ENCODE measurements around the gene MTCH2. TPM values are rescaled to one million over a fixed set of nuclear protein-coding genes. Genes with fewer than 3 reads are reported as not detected.

The MTCH2 gene
- total RNA-seq, 3 donors from 2014 or later: 122 to 147 (median 128) TPM

GRCh38 chr11:47592251-47592650 is 50.1 kb downstream of the MTCH2 start:
- H3K36me3 Mint-ChIP-seq (ENCODE audit: insufficient read depth): no peaks in the 10 kb centered on the region
- H3K4me1 Mint-ChIP-seq (ENCODE audit: low read depth): peaks cover 4% of the 10 kb centered on the region
- peaks cover 34% of the 10 kb centered on the region for H3K27me3 Mint-ChIP-seq (ENCODE audit: low read depth)
- no peak overlapping the region for H3K4me3 Mint-ChIP-seq
- H3K9me3 Mint-ChIP-seq: no peaks in the 10 kb centered on the region
- DNase-seq (no peak), ATAC-seq (no peak)

- Mint-ChIP-seq H3K4me3 (no peak overlapping the region), H3K27me3 (ENCODE audit: low read depth) (peaks cover 34% of the 10 kb centered on the region), H3K9me3 (no peaks in the 10 kb centered on the region), H3K4me1 (ENCODE audit: low read depth) (peaks cover 4% of the 10 kb centered on the region), H3K36me3 (ENCODE audit: insufficient read depth) (no peaks in the 10 kb centered on the region)
- DNase-seq: no peak
- ATAC-seq: no peak
These were observed 50.6 kb downstream of the MTCH2 start for GRCh38 chr11:47591764-47592163.

GRCh38 chr11:47589977-47590861 is 52.1 kb downstream of the MTCH2 start:
- no peak overlapping the region for H3K4me3 Mint-ChIP-seq
- H3K27me3 Mint-ChIP-seq (ENCODE audit: low read depth): peaks cover 28% of the 10 kb centered on the region
- ATAC-seq: no peak
- no peaks in the 10 kb centered on the region for H3K9me3 Mint-ChIP-seq
- DNase-seq: no peak
- peaks cover 4% of the 10 kb centered on the region for H3K4me1 Mint-ChIP-seq (ENCODE audit: low read depth)
- no peaks in the 10 kb centered on the region for H3K36me3 Mint-ChIP-seq (ENCODE audit: insufficient read depth)

- H3K27me3 Mint-ChIP-seq (ENCODE audit: low read depth): peaks cover 21% of the 10 kb centered on the region
- H3K4me1 Mint-ChIP-seq (ENCODE audit: low read depth): peaks cover 4% of the 10 kb centered on the region
- H3K36me3 Mint-ChIP-seq (ENCODE audit: insufficient read depth): no peaks in the 10 kb centered on the region
- ATAC-seq (no peak), DNase-seq (no peak)
- no peaks in the 10 kb centered on the region for H3K9me3 Mint-ChIP-seq
- no peak overlapping the region for H3K4me3 Mint-ChIP-seq
These were observed 52.8 kb downstream of the MTCH2 start for GRCh38 chr11:47589584-47589976.

- Mint-ChIP-seq H3K9me3 (no peaks in the 10 kb centered on the region), H3K4me3 (no peak overlapping the region), H3K4me1 (ENCODE audit: low read depth) (peaks cover 4% of the 10 kb centered on the region), H3K36me3 (ENCODE audit: insufficient read depth) (peaks cover 4% of the 10 kb centered on the region), H3K27me3 (ENCODE audit: low read depth) (peaks cover 18% of the 10 kb centered on the region)
- ATAC-seq (no peak), DNase-seq (no peak)
These were observed 53.2 kb downstream of the MTCH2 start for GRCh38 chr11:47589118-47589517.

GRCh38 chr11:47587723-47588326 is 54.5 kb downstream of the MTCH2 start:
- DNase-seq (no peak), ATAC-seq (no peak)
- H3K9me3 Mint-ChIP-seq: no peaks in the 10 kb centered on the region
- H3K36me3 Mint-ChIP-seq (ENCODE audit: insufficient read depth): peaks cover 14% of the 10 kb centered on the region
- no peak overlapping the region for H3K4me3 Mint-ChIP-seq
- no peaks in the 10 kb centered on the region for H3K4me1 Mint-ChIP-seq (ENCODE audit: low read depth)
- peaks cover 7% of the 10 kb centered on the region for H3K27me3 Mint-ChIP-seq (ENCODE audit: low read depth)

- H3K4me3 Mint-ChIP-seq: no peak overlapping the region
- peaks cover under 1% of the 10 kb centered on the region for H3K27me3 Mint-ChIP-seq (ENCODE audit: low read depth)
- DNase-seq (no peak), ATAC-seq (no peak)
- no peaks in the 10 kb centered on the region for H3K4me1 Mint-ChIP-seq (ENCODE audit: low read depth)
- H3K36me3 Mint-ChIP-seq (ENCODE audit: insufficient read depth): peaks cover 17% of the 10 kb centered on the region
- no peaks in the 10 kb centered on the region for H3K9me3 Mint-ChIP-seq
These were observed 55.2 kb downstream of the MTCH2 start for GRCh38 chr11:47587039-47587716.

- no peaks in the 10 kb centered on the region for H3K9me3 Mint-ChIP-seq
- no peaks in the 10 kb centered on the region for H3K4me1 Mint-ChIP-seq (ENCODE audit: low read depth)
- no peak within 1 kb of the TSS for H3K4me3 Mint-ChIP-seq
These were observed 56.1 kb downstream of the MTCH2 start, which contains the start of gene FAM180B for GRCh38 chr11:47586098-47586855. Gene FAM180B (plus strand): TSS chr11:47586678. CDS start chr11:47586769, 91 bp downstream.

GRCh38 chr11:47583844-47584243 is 58.5 kb downstream of the MTCH2 start:
- Mint-ChIP-seq H3K27me3 (ENCODE audit: low read depth) (no peaks in the 10 kb centered on the region), H3K4me3 (no peak overlapping the region), H3K36me3 (ENCODE audit: insufficient read depth) (peaks cover 27% of the 10 kb centered on the region), H3K9me3 (no peaks in the 10 kb centered on the region), H3K4me1 (ENCODE audit: low read depth) (peaks cover 11% of the 10 kb centered on the region)
- DNase-seq (no peak), ATAC-seq (no peak)

More at GRCh38 chr11:47586098-47586855, 56.1 kb downstream of the MTCH2 start, which contains the start of gene FAM180B:
- no peak for DNase-seq
- ATAC-seq: no peak
- H3K27me3 Mint-ChIP-seq (ENCODE audit: low read depth): no peaks in the 10 kb centered on the region
- peaks cover 25% of the 10 kb centered on the region for H3K36me3 Mint-ChIP-seq (ENCODE audit: insufficient read depth)

- Mint-ChIP-seq H3K36me3 (ENCODE audit: insufficient read depth) (peaks cover 31% of the 10 kb centered on the region), H3K27me3 (ENCODE audit: low read depth) (no peaks in the 10 kb centered on the region), H3K4me3 (peak within 1 kb of the TSS; percentile 96), H3K4me1 (ENCODE audit: low read depth) (peaks cover 30% of the 10 kb centered on the region), H3K9me3 (no peaks in the 10 kb centered on the region)
- ATAC-seq: peak; percentile 95 to 97
- DNase-seq: peak; percentile 85
These were observed 63.5 kb downstream of the MTCH2 start, which contains the start of the genes KBTBD4 and NDUFS3 for GRCh38 chr11:47578524-47579494. Gene KBTBD4 (minus strand): TSS chr11:47578970. CDS start chr11:47578951, 19 bp downstream. Gene NDUFS3 (plus strand): TSS chr11:47579074. CDS start chr11:47579092, 18 bp downstream.

GRCh38 chr11:47577460-47578041 is 64.8 kb downstream of the MTCH2 start:
- no peaks in the 10 kb centered on the region for H3K9me3 Mint-ChIP-seq
- H3K4me3 Mint-ChIP-seq: peak overlapping the region; percentile 96
- no peak for DNase-seq
- ATAC-seq: no peak
- H3K4me1 Mint-ChIP-seq (ENCODE audit: low read depth): peaks cover 32% of the 10 kb centered on the region
- no peaks in the 10 kb centered on the region for H3K27me3 Mint-ChIP-seq (ENCODE audit: low read depth)
- peaks cover 27% of the 10 kb centered on the region for H3K36me3 Mint-ChIP-seq (ENCODE audit: insufficient read depth)

GRCh38 chr11:47573321-47573720 is 69.0 kb downstream of the MTCH2 start:
- DNase-seq (no peak), ATAC-seq (no peak)
- peaks cover 28% of the 10 kb centered on the region for H3K36me3 Mint-ChIP-seq (ENCODE audit: insufficient read depth)
- no peaks in the 10 kb centered on the region for H3K9me3 Mint-ChIP-seq
- H3K27me3 Mint-ChIP-seq (ENCODE audit: low read depth): no peaks in the 10 kb centered on the region
- peaks cover 21% of the 10 kb centered on the region for H3K4me1 Mint-ChIP-seq (ENCODE audit: low read depth)
- no peak overlapping the region for H3K4me3 Mint-ChIP-seq

Measured in activated T-cell treated with anti-CD3 and anti-CD28 coated beads, Interleukin-2, amount 50 U/mL, for 4 hours (primary cell).